HG02885 (cell line): ENCODE results near the gene NGF.

Source experiments
- ATAC-seq: cut with Tn5 transposase; IDR thresholded peaks from one replicate; pipeline ENCODE4 v1.9.1; 2021; ENCODE audit warnings: mild to moderate bottlenecking; ENCODE audit not compliant: unreplicated experiment, poor library complexity

NGF gene

GRCh38 chr1:115337276-115337632 is 795 bp downstream of the NGF start:
- ATAC-seq, result no peak

DNA sequence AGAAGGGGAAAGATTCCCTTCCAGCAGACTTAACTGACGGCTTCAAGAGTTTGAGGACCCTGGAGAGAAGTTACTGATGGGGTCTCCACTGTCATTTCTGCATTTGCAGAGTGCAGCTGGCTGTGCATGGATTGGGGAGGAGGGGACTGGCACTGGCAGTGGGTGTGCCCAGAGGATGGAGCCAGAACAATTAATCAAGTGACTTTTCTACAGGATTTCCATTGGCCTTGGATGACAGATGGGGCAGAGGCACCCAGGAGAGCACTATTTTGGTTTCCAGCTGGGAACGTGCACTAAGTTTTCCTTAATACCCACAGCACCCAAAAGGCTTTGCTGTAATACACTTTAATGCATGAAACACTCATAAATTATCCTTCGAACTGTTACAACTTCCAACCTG is 1.3 kb downstream of the NGF start:
- ATAC-seq, result no peak

- no peak for ATAC-seq
Measured at GRCh38 chr1:115332813-115333608, 5.0 kb downstream of the NGF start.

- no peak for ATAC-seq
Measured at GRCh38 chr1:115331558-115332331, 6.3 kb downstream of the NGF start.

DNA sequence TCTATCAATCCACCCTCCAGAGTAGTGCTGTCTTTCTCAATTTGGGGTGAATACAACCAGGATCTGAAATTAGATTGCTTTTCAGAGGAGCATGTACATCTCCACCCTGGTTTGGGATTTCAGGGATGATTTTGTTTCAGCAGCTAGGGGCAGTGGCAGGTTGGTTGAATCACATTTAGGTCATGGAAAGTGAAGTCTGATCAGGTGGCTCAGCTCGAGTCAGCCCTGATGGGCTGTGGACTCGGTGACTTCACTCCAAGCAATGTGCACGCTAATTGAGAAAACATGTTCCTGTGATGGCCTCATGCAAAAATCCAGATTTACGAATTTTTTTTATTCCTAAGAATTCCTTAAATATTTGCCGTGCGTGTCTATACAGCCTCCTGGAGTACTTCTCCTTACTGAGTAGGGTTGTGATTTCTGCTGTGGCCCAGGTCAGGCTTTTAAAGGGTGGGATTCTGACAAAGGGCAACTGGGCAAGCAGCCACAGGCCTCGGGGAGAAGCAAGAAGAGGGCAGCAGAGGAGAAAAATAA is 7.5 kb downstream of the NGF start:
- ATAC-seq, result no peak

- ATAC-seq, result no peak
Measured at GRCh38 chr1:115329965-115330364, 8.1 kb downstream of the NGF start.

DNA sequence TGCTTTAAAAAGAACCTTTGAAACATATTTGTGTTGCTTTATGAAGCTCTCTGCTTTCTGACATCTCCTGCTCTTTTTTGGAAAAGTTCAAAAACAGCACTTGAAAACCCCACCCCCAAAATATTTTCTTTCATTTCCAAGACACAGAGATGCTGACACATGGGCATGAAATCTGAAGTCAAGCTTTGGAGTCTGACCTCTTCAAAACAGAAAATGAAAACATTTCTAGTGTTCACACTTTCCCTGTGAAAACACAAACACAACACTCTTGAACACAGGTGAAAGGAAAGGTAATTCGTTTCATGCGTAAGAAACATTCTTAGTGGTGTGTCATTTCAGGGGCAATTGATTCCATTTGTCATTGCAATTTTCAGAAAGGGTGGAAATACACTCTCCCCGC is 10.8 kb downstream of the NGF start:
- ATAC-seq, result no peak

DNA sequence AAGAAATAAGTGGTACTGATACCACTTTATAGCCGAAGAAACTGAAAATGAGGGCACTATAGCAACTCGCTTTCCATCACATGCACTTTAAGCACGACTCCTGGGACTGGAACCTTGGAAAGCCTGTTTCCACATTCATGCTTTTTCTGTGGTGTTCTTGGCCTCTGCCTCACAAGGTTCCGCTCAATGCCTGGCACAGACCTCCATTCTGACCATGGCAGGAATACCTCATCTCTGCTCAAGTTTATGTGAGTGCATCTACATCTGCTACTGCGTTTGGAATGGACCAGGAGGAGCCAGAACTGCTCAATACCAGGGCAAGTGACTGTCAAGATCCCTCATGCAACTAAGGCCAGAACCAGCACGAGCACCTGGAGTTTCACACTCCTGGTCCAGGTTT is 11.6 kb downstream of the NGF start:
- ATAC-seq, result no peak

DNA sequence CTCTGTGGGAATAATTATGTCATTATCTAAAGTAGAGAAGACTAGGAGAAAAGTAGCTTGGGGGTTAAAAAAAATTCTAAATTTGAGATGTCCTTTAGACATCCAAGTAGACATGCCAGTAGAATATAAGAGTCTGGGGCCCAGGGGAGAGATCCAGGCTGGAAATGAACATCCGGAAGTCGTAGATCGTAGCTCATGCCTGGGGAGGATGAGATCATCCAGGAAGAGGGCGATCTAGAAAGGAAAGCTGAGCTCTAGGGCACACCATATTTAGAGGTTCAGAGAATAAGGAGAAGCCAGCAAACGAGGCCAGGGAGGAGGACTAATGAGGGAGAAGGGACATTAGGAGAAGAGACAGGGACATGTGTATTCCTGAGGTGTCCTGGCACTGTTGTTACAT is 12.2 kb downstream of the NGF start:
- no peak for ATAC-seq

GRCh38 chr1:115324649-115325420 is 13.2 kb downstream of the NGF start:
- ATAC-seq, result no peak

- ATAC-seq, result no peak
Measured at GRCh38 chr1:115323366-115324004, 14.6 kb downstream of the NGF start.

GRCh38 chr1:115322631-115323030 is 15.4 kb downstream of the NGF start:
- no peak for ATAC-seq

DNA sequence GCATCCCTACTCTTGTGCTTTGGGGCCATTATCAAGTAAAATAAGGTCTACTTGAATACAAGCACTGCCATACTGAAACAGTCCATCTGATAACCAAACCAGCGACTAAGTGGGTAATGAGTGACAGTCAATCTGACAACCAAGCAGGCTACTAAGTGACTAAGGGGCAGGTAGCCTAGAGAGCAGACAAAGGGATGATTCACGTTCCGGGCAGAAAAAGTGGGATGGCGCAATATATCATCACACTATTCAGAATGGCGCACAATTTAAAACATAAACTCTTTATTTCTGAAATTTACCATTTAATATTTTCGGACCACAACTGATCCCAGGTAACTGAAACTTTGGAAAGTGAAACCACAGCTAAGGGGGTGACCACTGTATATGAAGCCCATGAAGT is 17.7 kb downstream of the NGF start:
- no peak for ATAC-seq

GRCh38 chr1:115319706-115320105 is 18.3 kb downstream of the NGF start:
- no peak for ATAC-seq

GRCh38 chr1:115317101-115318012 is 20.7 kb downstream of the NGF start:
- ATAC-seq, result no peak

- no peak for ATAC-seq
Measured at GRCh38 chr1:115314765-115315164, 23.3 kb downstream of the NGF start.

GRCh38 chr1:115314092-115314491 is 24.0 kb downstream of the NGF start:
- ATAC-seq, result no peak

- ATAC-seq, result no peak
Measured at GRCh38 chr1:115313182-115313581, 24.9 kb downstream of the NGF start.

GRCh38 chr1:115312742-115313141 is 25.3 kb downstream of the NGF start:
- no peak for ATAC-seq
